ENCODE data around the gene BPIFA3. TPM values are rescaled to one million over a fixed set of nuclear protein-coding genes. Genes with fewer than 3 reads are reported as not detected.

Gene BPIFA3
- total and polyA plus RNA-seq, 11 donors: not detected

DNA sequence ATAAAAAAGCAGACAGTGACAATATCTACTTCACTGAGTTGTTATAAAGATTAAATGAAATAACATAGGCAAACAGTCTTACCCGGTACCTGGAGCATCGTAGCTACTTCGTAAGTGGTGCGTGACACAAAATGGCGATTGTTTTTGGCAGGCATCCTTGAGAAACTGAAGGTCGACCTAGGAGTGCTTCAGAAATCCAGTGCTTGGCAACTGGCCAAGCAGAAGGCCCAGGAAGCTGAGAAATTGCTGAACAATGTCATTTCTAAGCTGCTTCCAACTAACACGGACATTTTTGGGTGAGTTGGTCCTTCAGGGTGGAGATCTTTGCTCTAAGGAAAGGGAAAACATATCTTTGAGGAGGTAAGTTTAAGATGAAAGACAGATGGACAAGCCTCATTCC is 44.4 kb upstream of the BPIFA3 start:
- no peak for TF ChIP-seq POLR2A (IDR thresholded peaks at IDR 0.05)
- TF ChIP-seq, protein P1, sequence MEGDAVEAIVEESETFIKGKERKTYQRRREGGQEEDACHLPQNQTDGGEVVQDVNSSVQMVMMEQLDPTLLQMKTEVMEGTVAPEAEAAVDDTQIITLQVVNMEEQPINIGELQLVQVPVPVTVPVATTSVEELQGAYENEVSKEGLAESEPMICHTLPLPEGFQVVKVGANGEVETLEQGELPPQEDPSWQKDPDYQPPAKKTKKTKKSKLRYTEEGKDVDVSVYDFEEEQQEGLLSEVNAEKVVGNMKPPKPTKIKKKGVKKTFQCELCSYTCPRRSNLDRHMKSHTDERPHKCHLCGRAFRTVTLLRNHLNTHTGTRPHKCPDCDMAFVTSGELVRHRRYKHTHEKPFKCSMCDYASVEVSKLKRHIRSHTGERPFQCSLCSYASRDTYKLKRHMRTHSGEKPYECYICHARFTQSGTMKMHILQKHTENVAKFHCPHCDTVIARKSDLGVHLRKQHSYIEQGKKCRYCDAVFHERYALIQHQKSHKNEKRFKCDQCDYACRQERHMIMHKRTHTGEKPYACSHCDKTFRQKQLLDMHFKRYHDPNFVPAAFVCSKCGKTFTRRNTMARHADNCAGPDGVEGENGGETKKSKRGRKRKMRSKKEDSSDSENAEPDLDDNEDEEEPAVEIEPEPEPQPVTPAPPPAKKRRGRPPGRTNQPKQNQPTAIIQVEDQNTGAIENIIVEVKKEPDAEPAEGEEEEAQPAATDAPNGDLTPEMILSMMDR (IDR thresholded peaks at IDR 0.05): no peak
- intact Hi-C loops (cut with DNase I): no loop called here
- Histone ChIP-seq H3K27ac (no peak overlapping the region), H3K4me3 (no peak overlapping the region), H3K27me3 (peaks cover 0 to 11% (median 0%) of the 10 kb centered on the region in 9 donors), H3K4me1 (no peaks in the 10 kb centered on the region), H3K9me3 (peaks cover 0 to 24% (median 12%) of the 10 kb centered on the region in 12 donors), H3K36me3 (no peaks in the 10 kb centered on the region)
- ATAC-seq: no peak
- DNase-seq: no peak
- 45 to 65% (median 61%) methylated on average over 7 of the region's 7 CpGs for WGBS, 4 donors

DNA sequence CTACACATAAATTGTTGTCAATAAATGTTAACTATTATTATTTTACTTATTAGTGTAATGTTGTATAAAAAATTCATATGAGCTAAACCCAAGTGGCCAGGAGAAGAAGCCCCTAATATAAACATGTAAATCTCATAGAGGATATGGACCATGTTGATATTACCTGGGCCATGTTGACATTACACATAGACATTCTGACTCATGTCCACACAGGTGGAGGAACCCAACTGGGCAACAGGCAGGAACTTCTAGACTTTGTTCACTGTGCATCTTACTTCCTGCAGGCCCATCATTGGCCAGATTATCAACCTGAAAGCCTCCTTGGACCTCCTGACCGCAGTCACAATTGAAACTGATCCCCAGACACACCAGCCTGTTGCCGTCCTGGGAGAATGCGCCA is 42.0 kb upstream of the BPIFA3 start:
- intact Hi-C loops (cut with DNase I): no loop called here
- TF ChIP-seq, protein P1 (IDR thresholded peaks at IDR 0.05): no peak
- TF ChIP-seq POLR2A (IDR thresholded peaks at IDR 0.05): no peak
- H3K27ac ChIP-seq: no peak overlapping the region
- peaks cover 0 to 11% (median 0%) of the 10 kb centered on the region in 9 donors for H3K27me3 ChIP-seq
- H3K4me1 ChIP-seq: no peaks in the 10 kb centered on the region
- DNase-seq (no peak), ATAC-seq (no peak)
- H3K36me3 ChIP-seq: no peaks in the 10 kb centered on the region
- WGBS, 4 donors: 84 to 97% (median 89%) methylated on average over 3 of the region's 3 CpGs
- no peak overlapping the region for H3K4me3 ChIP-seq
- peaks cover 0 to 12% (median 2%) of the 10 kb centered on the region in 12 donors for H3K9me3 ChIP-seq

DNA sequence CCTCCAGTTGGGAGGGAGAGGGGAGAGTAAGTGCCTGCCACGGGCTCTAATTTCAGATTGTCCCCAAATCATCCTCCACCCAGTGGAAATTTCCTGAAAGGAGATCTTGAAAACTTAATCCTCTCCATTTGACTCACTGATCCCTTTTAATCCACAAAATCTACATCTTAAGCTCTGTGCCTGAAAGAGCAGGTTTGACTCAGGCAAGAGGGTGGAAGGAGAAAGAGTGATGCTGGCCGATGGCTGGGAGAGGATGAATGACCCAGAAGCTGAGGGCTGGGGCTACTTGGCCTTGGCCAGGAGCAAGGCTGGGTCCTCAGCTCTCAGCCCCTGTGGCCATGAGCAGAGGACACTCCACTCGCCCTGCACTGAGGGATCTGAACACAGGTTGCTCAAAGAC is 41.1 kb upstream of the BPIFA3 start:
- WGBS, 4 donors: 53 to 64% (median 62%) methylated on average over 3 of the region's 3 CpGs
- DNase-seq: no peak
- Histone ChIP-seq H3K4me3 (no peak overlapping the region), H3K4me1 (no peaks in the 10 kb centered on the region), H3K27me3 (peaks cover 0 to 11% (median 0%) of the 10 kb centered on the region in 9 donors), H3K9me3 (peaks cover 0 to 3% (median 0%) of the 10 kb centered on the region in 12 donors), H3K27ac (no peak overlapping the region), H3K36me3 (no peaks in the 10 kb centered on the region)
- ATAC-seq: no peak
- TF ChIP-seq, protein P1 (IDR thresholded peaks at IDR 0.05): no peak
- TF ChIP-seq POLR2A (IDR thresholded peaks at IDR 0.05): no peak
- intact Hi-C loops (cut with DNase I): no loop called here

DNA sequence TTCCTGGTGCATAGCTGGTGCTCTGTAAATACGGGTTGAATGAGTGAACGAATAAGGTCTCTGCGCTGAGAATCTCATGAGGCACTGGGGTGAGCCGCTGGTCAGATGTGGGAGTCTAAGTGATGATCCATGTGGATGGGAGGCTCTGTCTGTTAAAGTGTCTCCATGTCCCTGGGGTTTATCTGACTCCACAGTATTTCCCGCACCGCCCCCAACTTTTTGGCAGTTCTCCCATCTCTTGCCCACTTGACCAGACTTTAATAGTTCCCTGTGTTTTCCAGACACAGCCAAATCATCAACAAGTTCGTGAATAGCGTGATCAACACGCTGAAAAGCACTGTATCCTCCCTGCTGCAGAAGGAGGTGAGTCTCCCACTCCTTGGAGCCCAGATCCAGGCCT is 39.3 kb upstream of the BPIFA3 start:
- Histone ChIP-seq H3K9me3 (no peaks in the 10 kb centered on the region), H3K27ac (no peak overlapping the region), H3K27me3 (peaks cover 0 to 11% (median 0%) of the 10 kb centered on the region in 9 donors), H3K4me3 (no peak overlapping the region), H3K4me1 (no peaks in the 10 kb centered on the region), H3K36me3 (no peaks in the 10 kb centered on the region)
- DNase-seq (no peak), ATAC-seq (no peak)
- intact Hi-C loops (cut with DNase I): no loop called here
- WGBS, 4 donors: 53 to 77% (median 67%) methylated on average over 9 of the region's 9 CpGs
- TF ChIP-seq, protein P1 (IDR thresholded peaks at IDR 0.05): no peak
- no peak for TF ChIP-seq POLR2A (IDR thresholded peaks at IDR 0.05)
